B cell (primary cell): Measurements from ENCODE around the gene PYGM. TPM values are rescaled to one million over a fixed set of nuclear protein-coding genes. Genes with fewer than 3 reads are reported as not detected.
A peak's percentile ranks its signal among the peaks of the same experiment; 100 is the strongest.

Experiments
- ATAC-seq: fragments of 200-7000 bp; cut with Tn5 transposase; one replicate; pipeline ENCODE4 v1.10.0; 2021; ENCODE audit warnings: low read depth, mild to moderate bottlenecking, moderate number of reproducible peaks, moderate library complexity
- CTCF ChIA-PET: fragments of 350-600 bp; sonication (Branson Sonifier 250); formaldehyde crosslinking; loops from one replicate; lab custom pipeline; 2021; ENCODE audit warnings: antibody characterized with exemption, inconsistent platforms; lab: Charles Lee
- POLR2A ChIA-PET: fragments of 350-600 bp; sonication (Branson Sonifier 250); formaldehyde crosslinking; loops from one replicate; lab custom pipeline; 2021; ENCODE audit warnings: antibody characterized with exemption; lab: Charles Lee
- DNase-seq: peaks from one replicate; pipeline ENCODE4 v3.0.0; 2013
- H2AFZ ChIP-seq: 2 replicates; pipeline ENCODE4 v1.6.1; 2012; ENCODE audit warnings: mild to moderate bottlenecking, low read depth, low read length; ENCODE audit not compliant: insufficient read depth, poor library complexity, severe bottlenecking
- H3K27ac ChIP-seq, 2 donors: 1 replicate in 1 of 2; 2 replicates in 1 of 2; pipeline ENCODE4 v1.5.1; 2012 to 2013; ENCODE audit warnings: low read length in 2 of 2, mild to moderate bottlenecking in 2 of 2, moderate library complexity in 1 of 2
- H3K27me3 ChIP-seq, 4 experiments: fragments of 200-600 bp in 1 of 4; sonication (generic) in 1 of 4; replicated peaks in 1 of 4; 1 replicate in 2 of 4; 2 replicates in 2 of 4; pipeline versions ENCODE4 v1.6.1 to v1.7.0; 2013 to 2016; ENCODE audit warnings: low read length in 3 of 4, mild to moderate bottlenecking in 2 of 4, mixed read lengths in 1 of 4, moderate library complexity in 1 of 4; ENCODE audit not compliant: insufficient read depth in 4 of 4, control insufficient read depth in 3 of 4; ENCODE audit errors: control extremely low read depth in 1 of 4
- H3K36me3 ChIP-seq, 2 experiments: replicated peaks in 1 of 2; 1 replicate in 1 of 2; 2 replicates in 1 of 2; pipeline versions ENCODE4 v1.6.1 to v1.7.1; 2013; ENCODE audit warnings: low read length in 1 of 2; ENCODE audit not compliant: insufficient read depth in 2 of 2, control insufficient read depth in 1 of 2; ENCODE audit errors: control extremely low read depth in 1 of 2, extremely low read depth in 1 of 2
- H3K4me1 ChIP-seq, 2 donors: fragments of 200-600 bp in 1 of 2; sonication (generic) in 1 of 2; 1 replicate in 1 of 2; 2 replicates in 1 of 2; pipeline versions ENCODE4 v1.5.1 to v1.6.1; 2013 to 2017; ENCODE audit warnings: low read length in 2 of 2; ENCODE audit not compliant: control insufficient read depth in 2 of 2, insufficient read depth in 2 of 2
- H3K4me2 ChIP-seq: replicated peaks from 2 replicates; pipeline ENCODE3; 2012; ENCODE audit warnings: mild to moderate bottlenecking, low read depth, low read length; ENCODE audit not compliant: poor library complexity, severe bottlenecking
- H3K4me3 ChIP-seq, 5 experiments: fragments of 200-600 bp in 1 of 5; sonication (generic) in 1 of 5; 1 replicate in 3 of 5; 2 replicates in 2 of 5; pipeline versions ENCODE4 v1.5.1 to v1.7.0; 2011 to 2016; ENCODE audit warnings: low read length in 4 of 5, mild to moderate bottlenecking in 4 of 5, low read depth in 2 of 5, control low read depth in 1 of 5, moderate library complexity in 1 of 5; ENCODE audit not compliant: insufficient read depth in 1 of 5; ENCODE audit errors: control extremely low read depth in 1 of 5, extremely low read depth in 1 of 5
- H3K79me2 ChIP-seq: fragments of 200-600 bp; sonication (generic); one replicate; pipeline ENCODE4 v1.6.0; 2016; ENCODE audit warnings: low read length; ENCODE audit not compliant: control insufficient read depth, insufficient read depth
- H3K9ac ChIP-seq: fragments of 200-600 bp; sonication (generic); 2 replicates; pipeline ENCODE4 v1.6.1; 2017; ENCODE audit warnings: mild to moderate bottlenecking, low read length, moderate library complexity
- H3K9me3 ChIP-seq, 3 donors: one replicate each; pipeline versions ENCODE4 v1.6.1 to v1.7.1; 2013; ENCODE audit warnings: low read length in 2 of 3; ENCODE audit not compliant: control insufficient read depth in 2 of 3, insufficient read depth in 1 of 3; ENCODE audit errors: control extremely low read depth in 1 of 3
- H4K20me1 ChIP-seq: 2 replicates; pipeline ENCODE4 v1.6.0; 2012; ENCODE audit warnings: mild to moderate bottlenecking, low read length; ENCODE audit not compliant: insufficient read depth, control insufficient read depth, poor library complexity, severe bottlenecking
- H3K27ac Mint-ChIP-seq: one replicate; pipeline ENCODE4 v1.8.0; 2021; ENCODE audit warnings: mixed read lengths
- H3K27me3 Mint-ChIP-seq: one replicate; pipeline ENCODE4 v1.8.0; 2021; ENCODE audit warnings: mixed read lengths
- H3K4me1 Mint-ChIP-seq: one replicate; pipeline ENCODE4 v1.8.0; 2021; ENCODE audit warnings: mixed read lengths
- H3K4me3 Mint-ChIP-seq: one replicate; pipeline ENCODE4 v1.8.0; 2021; ENCODE audit warnings: mixed read lengths
- H3K9me3 Mint-ChIP-seq: one replicate; pipeline ENCODE4 v1.8.0; 2022; ENCODE audit warnings: mixed read lengths; ENCODE audit not compliant: insufficient read depth
- CTCF ChIP-seq: fragments of 200-600 bp; IDR thresholded peaks from one replicate; pipeline ENCODE4 v1.8.0; 2022; ENCODE audit warnings: antibody characterized with exemption, mild to moderate bottlenecking
- EZH2 ChIP-seq: IDR thresholded peaks from 2 replicates; pipeline ENCODE4 v1.6.1; 2012; ENCODE audit warnings: borderline replicate concordance, low read depth, mild to moderate bottlenecking, moderate library complexity, low read length; ENCODE audit not compliant: insufficient read depth, poor library complexity, severe bottlenecking
- WGBS: methylation state at CpG from one replicate; pipeline ENCODE4 v1.1.5; 2013; ENCODE audit warnings: missing lambda C conversion rate; ENCODE audit not compliant: insufficient coverage; 5-methylcytosine and 5-hydroxymethylcytosine counted together
- intact Hi-C: fragments of 100-400 bp; cut with micrococcal nuclease; formaldehyde crosslinking; loops from one replicate; pipeline ENCODE4 v1.10.0; 2022
- polyA plus RNA-seq: library from polyadenylated mRNA; depleted of rRNA; stranded (reverse); fragments of >200 nt; gene quantifications from 2 replicates; pipeline ENCODE4 v1.2.3, GENCODE V29; 2012
- total RNA-seq, 2 donors: library from RNA; stranded (reverse); fragments of 120-200 nt in 1 of 2; gene quantifications; 1 replicate in 1 of 2; 2 replicates in 1 of 2; pipeline versions ENCODE4 v1.2.3 to v1.2.4, GENCODE V29; 2013 to 2022

The PYGM gene
- total and polyA plus RNA-seq, 2 donors (not counting 1 experiment from before 2014, with no cell fraction given) = 9.3 to 9.6 TPM

DNA sequence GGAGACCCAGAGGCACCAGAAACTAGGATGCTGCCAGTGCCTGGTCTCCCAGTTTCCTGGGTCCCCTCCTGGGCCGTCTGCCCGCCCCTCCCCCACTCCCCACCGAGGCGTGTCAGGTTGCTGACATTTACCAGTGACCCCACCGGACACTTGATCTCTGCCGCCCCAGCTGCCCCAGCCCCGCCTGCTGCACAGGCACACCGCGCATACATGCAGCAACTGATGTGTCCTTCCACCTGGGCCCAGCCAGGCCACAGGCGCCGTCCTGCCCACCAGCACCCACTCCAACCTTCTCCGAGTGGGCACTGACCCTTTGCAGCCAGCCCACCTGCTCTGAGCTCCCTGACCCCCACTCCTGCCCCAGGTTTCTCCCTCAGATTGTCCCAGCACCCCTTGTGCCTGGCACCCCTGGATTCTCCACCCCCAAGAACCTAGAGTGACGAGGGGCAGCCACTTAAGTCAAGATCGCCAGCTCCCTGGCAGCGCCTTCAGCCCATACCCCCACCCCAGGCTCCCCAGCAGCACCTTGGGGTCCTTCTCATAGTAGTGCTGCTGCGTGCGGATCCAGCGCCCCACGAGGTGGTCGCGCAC lies 548 bp downstream of the PYGM start:
- Histone ChIP-seq H2AFZ (no peak overlapping the region), H3K4me1 (peaks cover 46 to 61% of the 10 kb centered on the region in 2 donors), H3K9ac (no peak overlapping the region), H3K27ac (peak overlapping the region in 1 of 2 donors; percentile 34), H3K4me2 (no peak overlapping the region), H3K9me3 (no peaks in the 10 kb centered on the region), H4K20me1 (peaks cover 9% of the 10 kb centered on the region), H3K4me3 (no peak overlapping the region), H3K79me2 (peaks cover 69% of the 10 kb centered on the region), H3K36me3 (peaks cover 0 to 34% of the 10 kb centered on the region in 2 experiments), H3K27me3 (no peaks in the 10 kb centered on the region)
- Mint-ChIP-seq H3K9me3 (no peaks in the 10 kb centered on the region), H3K4me1 (peaks cover 53% of the 10 kb centered on the region), H3K4me3 (no peak overlapping the region), H3K27ac (peak overlapping the region; percentile 91), H3K27me3 (no peaks in the 10 kb centered on the region)
- ATAC-seq (no peak), DNase-seq (no peak)
- TF ChIP-seq CTCF = no peak
- TF ChIP-seq EZH2 = no peak
- intact Hi-C loops = no loop called here
- ChIA-PET POLR2A (interaction anchor here (0.9 to 8.8 kb wide), 2 partner anchors 13 to 19 kb away, joined by 3 to 175 read pairs; partner anchors contain the start of genes RASGRP2 and SF1), CTCF (interaction anchor here (0.6 kb wide), 1 partner anchor 20 kb away, joined by 3 read pairs; no protein-coding TSS in a partner anchor)
- 91% methylated on average over 18 of the region's 21 CpGs for WGBS
